Measurements from ENCODE around the gene ARID3A. TPM values are rescaled to one million over a fixed set of nuclear protein-coding genes. Genes with fewer than 3 reads are reported as not detected.

ARID3A gene
- total RNA-seq, 4 donors from 2014 or later, result 1.3 to 22.0 (median 3.8) TPM

- H3K4me1 ChIP-seq, result no peaks in the 10 kb centered on the region
- no peak overlapping the region for H3K27ac ChIP-seq
- DNase-seq, result no peak
- no peaks in the 10 kb centered on the region for H3K27me3 ChIP-seq
- no peaks in the 10 kb centered on the region for H3K9me3 ChIP-seq
- no peak overlapping the region for H3K4me3 ChIP-seq
- H3K36me3 ChIP-seq, result no peaks in the 10 kb centered on the region
- TF ChIP-seq POLR2A (IDR thresholded peaks at IDR 0.05), result no peak
- no peak for TF ChIP-seq CTCF (IDR thresholded peaks at IDR 0.05)
- intact Hi-C loops (cut with DNase I; ENCODE audit: low total_unique reads), result no loop called here
Observed at GRCh38 chr19:879711-880438, 46.0 kb upstream of the ARID3A start.

GRCh38 chr19:881385-882071 is 44.3 kb upstream of the ARID3A start:
- no peak for TF ChIP-seq CTCF (IDR thresholded peaks at IDR 0.05)
- TF ChIP-seq POLR2A (IDR thresholded peaks at IDR 0.05), result no peak
- Histone ChIP-seq H3K36me3 (no peaks in the 10 kb centered on the region), H3K27ac (no peak overlapping the region), H3K4me1 (no peaks in the 10 kb centered on the region), H3K9me3 (no peaks in the 10 kb centered on the region), H3K27me3 (no peaks in the 10 kb centered on the region), H3K4me3 (no peak overlapping the region)
- DNase-seq, result no peak
- intact Hi-C loops (cut with DNase I; ENCODE audit: low total_unique reads), result no loop called here

GRCh38 chr19:882871-883497 is 42.9 kb upstream of the ARID3A start:
- Histone ChIP-seq H3K36me3 (no peaks in the 10 kb centered on the region), H3K9me3 (no peaks in the 10 kb centered on the region), H3K27ac (no peak overlapping the region), H3K27me3 (no peaks in the 10 kb centered on the region), H3K4me3 (no peak overlapping the region), H3K4me1 (no peaks in the 10 kb centered on the region)
- DNase-seq, result no peak
- TF ChIP-seq POLR2A (IDR thresholded peaks at IDR 0.05) (no peak), CTCF (IDR thresholded peaks at IDR 0.05) (no peak)
- intact Hi-C loops (cut with DNase I; ENCODE audit: low total_unique reads), result no loop called here

GRCh38 chr19:883661-884211 is 42.1 kb upstream of the ARID3A start:
- H3K4me3 ChIP-seq, result no peak overlapping the region
- TF ChIP-seq POLR2A (IDR thresholded peaks at IDR 0.05), result no peak
- TF ChIP-seq CTCF (IDR thresholded peaks at IDR 0.05), result no peak
- no peak overlapping the region for H3K27ac ChIP-seq
- no peaks in the 10 kb centered on the region for H3K4me1 ChIP-seq
- no peak for DNase-seq
- intact Hi-C loops (cut with DNase I; ENCODE audit: low total_unique reads), result no loop called here
- H3K9me3 ChIP-seq, result no peaks in the 10 kb centered on the region
- no peaks in the 10 kb centered on the region for H3K36me3 ChIP-seq
- H3K27me3 ChIP-seq, result no peaks in the 10 kb centered on the region

Measured in uterus (tissue), 4 donors.